LNCaP clone FGC (cell line): ENCODE data around the gene DYNC1I1.
"Not testable (repeated sequence)": the region's sequence is repeated elsewhere in the genome, so short reads cannot be mapped to it uniquely, and the experiment has no call there.

Experiments
- DNase-seq: peaks from one replicate; pipeline ENCODE4 v3.0.0-alpha.2; 2011; ENCODE audit warnings: low read depth
- H3K4me3 ChIP-seq: 2 replicates; pipeline ENCODE4 v1.5.1; 2011; ENCODE audit warnings: mild to moderate bottlenecking, low read depth, low read length, control low read depth
- TF ChIP-seq, protein P1 (sequence below): IDR thresholded peaks from 2 replicates; pipeline ENCODE4 v1.5.1; 2012; ENCODE audit warnings: mild to moderate bottlenecking; ENCODE audit not compliant: control insufficient read depth, insufficient read depth; ENCODE audit errors: extremely low read depth

DYNC1I1 gene

DNA sequence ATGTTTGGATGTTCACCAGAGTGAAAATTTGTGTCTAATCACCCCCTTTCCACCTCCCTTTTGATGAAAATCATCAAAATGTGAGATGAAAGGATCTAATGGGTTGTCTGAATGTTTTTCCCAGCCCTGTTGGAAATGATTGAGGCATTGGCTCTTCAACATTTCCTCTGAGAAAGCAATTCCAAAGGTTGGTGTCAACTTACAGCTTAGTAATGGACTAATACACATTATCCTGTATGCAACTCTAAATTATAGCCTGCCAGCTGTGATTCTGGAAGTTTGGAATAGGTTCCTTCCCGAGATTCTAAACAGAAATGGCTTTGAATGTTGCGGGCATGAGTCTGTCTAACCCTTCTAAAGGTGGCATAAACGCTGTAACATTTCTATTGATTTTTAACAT lies 152.9 kb downstream of the DYNC1I1 start:
- H3K4me3 ChIP-seq: no peak overlapping the region
- TF ChIP-seq, protein P1, sequence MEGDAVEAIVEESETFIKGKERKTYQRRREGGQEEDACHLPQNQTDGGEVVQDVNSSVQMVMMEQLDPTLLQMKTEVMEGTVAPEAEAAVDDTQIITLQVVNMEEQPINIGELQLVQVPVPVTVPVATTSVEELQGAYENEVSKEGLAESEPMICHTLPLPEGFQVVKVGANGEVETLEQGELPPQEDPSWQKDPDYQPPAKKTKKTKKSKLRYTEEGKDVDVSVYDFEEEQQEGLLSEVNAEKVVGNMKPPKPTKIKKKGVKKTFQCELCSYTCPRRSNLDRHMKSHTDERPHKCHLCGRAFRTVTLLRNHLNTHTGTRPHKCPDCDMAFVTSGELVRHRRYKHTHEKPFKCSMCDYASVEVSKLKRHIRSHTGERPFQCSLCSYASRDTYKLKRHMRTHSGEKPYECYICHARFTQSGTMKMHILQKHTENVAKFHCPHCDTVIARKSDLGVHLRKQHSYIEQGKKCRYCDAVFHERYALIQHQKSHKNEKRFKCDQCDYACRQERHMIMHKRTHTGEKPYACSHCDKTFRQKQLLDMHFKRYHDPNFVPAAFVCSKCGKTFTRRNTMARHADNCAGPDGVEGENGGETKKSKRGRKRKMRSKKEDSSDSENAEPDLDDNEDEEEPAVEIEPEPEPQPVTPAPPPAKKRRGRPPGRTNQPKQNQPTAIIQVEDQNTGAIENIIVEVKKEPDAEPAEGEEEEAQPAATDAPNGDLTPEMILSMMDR: no peak
- no peak for DNase-seq

GRCh38 chr7:95925971-95926370 lies 153.6 kb downstream of the DYNC1I1 start:
- H3K4me3 ChIP-seq: no peak overlapping the region
- DNase-seq: no peak
- TF ChIP-seq, protein P1: no peak

- TF ChIP-seq, protein P1: no peak
- no peak for DNase-seq
- H3K4me3 ChIP-seq: no peak overlapping the region
Observed at GRCh38 chr7:95927756-95928155, 155.4 kb downstream of the DYNC1I1 start.

DNA sequence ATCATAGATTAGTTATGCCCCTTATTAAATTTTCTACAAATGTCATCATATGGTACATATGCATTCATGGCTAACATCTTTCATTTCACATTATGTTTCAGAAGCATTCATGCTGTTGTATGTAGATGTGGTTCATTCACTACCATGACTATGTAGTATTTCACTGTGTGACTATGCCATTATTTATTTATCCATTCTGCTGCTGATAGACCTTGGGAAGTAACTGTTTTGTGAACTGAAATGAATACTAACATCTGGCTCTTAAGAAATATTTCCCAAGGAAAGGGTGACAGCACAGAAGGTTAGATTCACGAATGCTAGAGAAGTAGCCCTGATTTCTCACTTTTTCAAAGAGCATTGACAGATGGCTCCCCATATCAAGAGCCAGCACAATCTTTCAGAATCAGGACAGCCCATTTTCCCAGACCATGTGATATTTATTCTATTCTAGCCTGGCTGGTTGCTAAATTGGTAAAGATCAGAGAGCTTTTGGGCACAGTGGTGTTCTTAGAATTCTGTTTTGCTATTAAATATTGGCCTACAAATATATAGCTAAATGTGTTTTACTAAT lies 157.4 kb downstream of the DYNC1I1 start:
- DNase-seq: no peak
- H3K4me3 ChIP-seq: no peak overlapping the region
- TF ChIP-seq, protein P1: no peak

- no peak overlapping the region for H3K4me3 ChIP-seq
- TF ChIP-seq, protein P1: no peak
- no peak for DNase-seq
Observed at GRCh38 chr7:95931460-95932232, 159.3 kb downstream of the DYNC1I1 start.

- TF ChIP-seq, protein P1: no peak
- no peak for DNase-seq
- no peak overlapping the region for H3K4me3 ChIP-seq
Observed at GRCh38 chr7:95933618-95934017, 161.3 kb downstream of the DYNC1I1 start.

GRCh38 chr7:95944867-95945266 lies 172.5 kb downstream of the DYNC1I1 start:
- DNase-seq, H3K4me3 ChIP-seq: not testable (repeated sequence)
